Fibroblast of lung (primary cell): Measurements from ENCODE around the gene TCFL5.

Experiments
- EZH2 ChIP-seq: IDR thresholded peaks from 2 replicates; pipeline ENCODE4 v1.5.1; 2012; ENCODE audit warnings: low read length, control low read depth, mild to moderate bottlenecking; ENCODE audit errors: missing control alignments
- TF ChIP-seq, protein P1 (sequence below), 2 donors: IDR thresholded peaks in 1 of 2; conservative IDR thresholded peaks in 1 of 2; 1 replicate in 1 of 2; 2 replicates in 1 of 2; pipeline ENCODE4 v1.5.1; 2011 to 2012; ENCODE audit warnings: low read length in 2 of 2, control low read depth in 1 of 2, inconsistent platforms in 1 of 2, low read depth in 1 of 2, mild to moderate bottlenecking in 1 of 2

DNA sequence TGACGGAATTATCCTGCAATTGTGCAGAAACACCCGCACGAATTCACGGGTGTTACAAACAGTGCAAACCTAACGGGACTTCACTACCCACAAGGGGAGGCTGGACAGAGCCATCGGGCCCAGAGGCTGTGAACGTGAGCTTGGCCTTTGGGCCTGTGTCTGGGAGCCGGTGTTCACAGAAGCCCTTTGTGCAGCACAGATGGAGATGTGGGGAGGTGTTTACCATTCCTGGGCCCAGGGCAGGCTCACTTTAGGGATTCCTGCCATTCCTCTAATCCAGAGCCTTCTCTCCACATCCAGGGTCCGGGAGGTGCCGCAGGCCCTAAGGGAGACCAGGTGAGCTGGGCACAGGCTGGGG is 29.8 kb downstream of the TCFL5 start:
- TF ChIP-seq, protein P1, sequence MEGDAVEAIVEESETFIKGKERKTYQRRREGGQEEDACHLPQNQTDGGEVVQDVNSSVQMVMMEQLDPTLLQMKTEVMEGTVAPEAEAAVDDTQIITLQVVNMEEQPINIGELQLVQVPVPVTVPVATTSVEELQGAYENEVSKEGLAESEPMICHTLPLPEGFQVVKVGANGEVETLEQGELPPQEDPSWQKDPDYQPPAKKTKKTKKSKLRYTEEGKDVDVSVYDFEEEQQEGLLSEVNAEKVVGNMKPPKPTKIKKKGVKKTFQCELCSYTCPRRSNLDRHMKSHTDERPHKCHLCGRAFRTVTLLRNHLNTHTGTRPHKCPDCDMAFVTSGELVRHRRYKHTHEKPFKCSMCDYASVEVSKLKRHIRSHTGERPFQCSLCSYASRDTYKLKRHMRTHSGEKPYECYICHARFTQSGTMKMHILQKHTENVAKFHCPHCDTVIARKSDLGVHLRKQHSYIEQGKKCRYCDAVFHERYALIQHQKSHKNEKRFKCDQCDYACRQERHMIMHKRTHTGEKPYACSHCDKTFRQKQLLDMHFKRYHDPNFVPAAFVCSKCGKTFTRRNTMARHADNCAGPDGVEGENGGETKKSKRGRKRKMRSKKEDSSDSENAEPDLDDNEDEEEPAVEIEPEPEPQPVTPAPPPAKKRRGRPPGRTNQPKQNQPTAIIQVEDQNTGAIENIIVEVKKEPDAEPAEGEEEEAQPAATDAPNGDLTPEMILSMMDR (conservative IDR thresholded peaks at IDR 0.05 in 1 of 2, IDR thresholded peaks at IDR 0.05 in 1 of 2; ENCODE audit: low read depth in 1 of 2, low read length in 2 of 2), result no peak
- no peak for TF ChIP-seq EZH2
